ENCODE data around the gene TRIM33. TPM values are rescaled to one million over a fixed set of nuclear protein-coding genes. Genes with fewer than 3 reads are reported as not detected.
A peak's percentile ranks its signal among the peaks of the same experiment; 100 is the strongest.

TRIM33 gene
- total and polyA plus RNA-seq, 2 of the 13 experiments (the other 11 are each of a cell fraction or from before 2014, with no cell fraction given) = 35.5 to 42.2 TPM

GRCh38 chr1:114346480-114347029 lies 164.4 kb downstream of the TRIM33 start (continued):
- TF ChIP-seq MYC (CRISPR knock-in tag; IDR thresholded peaks at IDR 0.05; ENCODE audit: borderline replicate concordance) = peak; percentile 59; the same call in 1 of the 2 replicates
- no peak for TF ChIP-seq SOX6 (IDR thresholded peaks at IDR 0.05)
- peak; percentile 69 for TF ChIP-seq SOX6 (CRISPR knock-in tag; IDR thresholded peaks at IDR 0.05)
- no peak for TF ChIP-seq ZNF343 (CRISPR knock-in tag; IDR thresholded peaks at IDR 0.05)
- peak; percentile 54; the same call in 1 of the 2 replicates for TF ChIP-seq ZBTB25 (CRISPR knock-in tag; IDR thresholded peaks at IDR 0.05)
- TF ChIP-seq ZNF280D (CRISPR knock-in tag; IDR thresholded peaks at IDR 0.05) = 0 out of 2 replicates have a peak, but pooled peaks have one; percentile 28
- no peak for TF ChIP-seq ZNF160 (CRISPR knock-in tag; IDR thresholded peaks at IDR 0.05)
- no peak for TF ChIP-seq HBP1 (CRISPR knock-in tag; IDR thresholded peaks at IDR 0.05; ENCODE audit: low read depth)
- TF ChIP-seq ZBTB39 (CRISPR knock-in tag; IDR thresholded peaks at IDR 0.05) = 0 out of 2 replicates have a peak, but pooled peaks have one; percentile 78
- TF ChIP-seq ZHX2 (IDR thresholded peaks at IDR 0.05; ENCODE audit: low read depth) = no peak
- TF ChIP-seq ZHX2 (CRISPR knock-in tag; IDR thresholded peaks at IDR 0.05; ENCODE audit: borderline replicate concordance) = no peak
- TF ChIP-seq FOXO1 (CRISPR knock-in tag; IDR thresholded peaks at IDR 0.05) = peak; percentile 82
- no peak for TF ChIP-seq TRIM24 (CRISPR knock-in tag; IDR thresholded peaks at IDR 0.05)
- no peak for TF ChIP-seq SIN3B (IDR thresholded peaks at IDR 0.05; ENCODE audit: low read length)
- no peak; the same call in 1 of the 2 replicates for TF ChIP-seq LBX2 (CRISPR knock-in tag; IDR thresholded peaks at IDR 0.05; ENCODE audit: borderline replicate concordance)
